OCI-LY1 (cell line): ENCODE data around the gene CAMTA1.

Experiments used
- EZH2 ChIP-seq: fragments of 200-600 bp; sonication (generic), shearing (Covaris generic); IDR thresholded peaks from 2 replicates; pipeline ENCODE4 v1.8.0; 2017; ENCODE audit warnings: borderline replicate concordance, mixed run types, mild to moderate bottlenecking, antibody characterized with exemption, low read length, moderate library complexity, mixed read lengths
- TF ChIP-seq, protein P1 (sequence below): fragments of 200-600 bp; sonication (generic), shearing (Covaris generic); IDR thresholded peaks from 2 replicates; pipeline ENCODE4 v1.5.1; 2017; ENCODE audit warnings: mild to moderate bottlenecking, antibody characterized with exemption, low read length, moderate library complexity, mixed read lengths

DNA sequence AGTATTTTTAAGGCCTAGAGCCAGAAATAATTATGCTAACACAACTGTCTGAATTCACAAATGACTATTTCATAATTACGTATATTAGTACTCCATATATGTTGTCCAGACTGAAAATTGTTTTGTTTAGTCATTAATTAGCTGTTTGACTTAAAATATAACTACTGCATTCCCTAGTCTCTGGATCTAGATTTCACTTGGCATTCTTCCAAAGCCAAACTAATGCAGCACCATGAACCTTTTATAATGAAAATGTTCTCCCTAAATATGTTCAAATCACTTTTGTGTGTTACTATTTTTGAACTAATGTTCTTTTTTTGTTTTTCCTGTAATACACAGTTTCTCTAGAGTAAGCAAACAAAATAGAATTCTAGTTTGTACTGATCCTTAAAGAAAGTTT, 46.1 kb downstream of the CAMTA1 start:
- TF ChIP-seq, protein P1, sequence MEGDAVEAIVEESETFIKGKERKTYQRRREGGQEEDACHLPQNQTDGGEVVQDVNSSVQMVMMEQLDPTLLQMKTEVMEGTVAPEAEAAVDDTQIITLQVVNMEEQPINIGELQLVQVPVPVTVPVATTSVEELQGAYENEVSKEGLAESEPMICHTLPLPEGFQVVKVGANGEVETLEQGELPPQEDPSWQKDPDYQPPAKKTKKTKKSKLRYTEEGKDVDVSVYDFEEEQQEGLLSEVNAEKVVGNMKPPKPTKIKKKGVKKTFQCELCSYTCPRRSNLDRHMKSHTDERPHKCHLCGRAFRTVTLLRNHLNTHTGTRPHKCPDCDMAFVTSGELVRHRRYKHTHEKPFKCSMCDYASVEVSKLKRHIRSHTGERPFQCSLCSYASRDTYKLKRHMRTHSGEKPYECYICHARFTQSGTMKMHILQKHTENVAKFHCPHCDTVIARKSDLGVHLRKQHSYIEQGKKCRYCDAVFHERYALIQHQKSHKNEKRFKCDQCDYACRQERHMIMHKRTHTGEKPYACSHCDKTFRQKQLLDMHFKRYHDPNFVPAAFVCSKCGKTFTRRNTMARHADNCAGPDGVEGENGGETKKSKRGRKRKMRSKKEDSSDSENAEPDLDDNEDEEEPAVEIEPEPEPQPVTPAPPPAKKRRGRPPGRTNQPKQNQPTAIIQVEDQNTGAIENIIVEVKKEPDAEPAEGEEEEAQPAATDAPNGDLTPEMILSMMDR, result no peak
- no peak for TF ChIP-seq EZH2
